T1000 (cell line): Measurements from ENCODE around the gene SCLY.

ENCODE experiments used
- DNase-seq: peaks from one replicate; lab custom pipeline; 2025; ENCODE audit warnings: mixed read lengths; lab: John Stamatoyannopoulos, UW

Gene SCLY

GRCh38 chr2:238127165-238128060 is 66.6 kb downstream of the SCLY start:
- no peak for DNase-seq

- no peak for DNase-seq
Measured at GRCh38 chr2:238128061-238128440, 67.2 kb downstream of the SCLY start.

DNA sequence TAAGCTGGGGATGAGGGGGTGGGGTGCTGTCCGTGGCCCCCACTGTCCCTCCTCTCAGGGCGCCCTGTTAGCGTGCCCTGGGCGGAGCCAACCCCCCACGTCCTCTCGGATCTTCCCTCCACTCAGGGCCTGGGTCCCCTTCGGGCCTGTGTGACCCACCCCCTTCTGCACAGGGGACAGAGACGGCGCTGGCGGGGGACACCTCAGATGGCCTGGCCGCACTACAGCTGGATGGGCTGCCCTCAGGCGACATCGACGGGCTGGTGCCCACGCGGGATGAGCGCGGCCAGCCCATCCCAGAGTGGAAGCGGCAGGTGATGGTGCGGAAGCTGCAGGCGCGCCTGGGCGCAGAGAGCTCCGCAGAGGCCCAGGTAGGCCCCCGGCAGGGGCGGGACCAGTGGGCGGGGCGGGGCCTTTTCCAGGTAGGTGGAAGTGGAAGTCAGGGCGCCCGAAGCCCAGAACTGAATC is 67.8 kb downstream of the SCLY start:
- DNase-seq, result no peak

DNA sequence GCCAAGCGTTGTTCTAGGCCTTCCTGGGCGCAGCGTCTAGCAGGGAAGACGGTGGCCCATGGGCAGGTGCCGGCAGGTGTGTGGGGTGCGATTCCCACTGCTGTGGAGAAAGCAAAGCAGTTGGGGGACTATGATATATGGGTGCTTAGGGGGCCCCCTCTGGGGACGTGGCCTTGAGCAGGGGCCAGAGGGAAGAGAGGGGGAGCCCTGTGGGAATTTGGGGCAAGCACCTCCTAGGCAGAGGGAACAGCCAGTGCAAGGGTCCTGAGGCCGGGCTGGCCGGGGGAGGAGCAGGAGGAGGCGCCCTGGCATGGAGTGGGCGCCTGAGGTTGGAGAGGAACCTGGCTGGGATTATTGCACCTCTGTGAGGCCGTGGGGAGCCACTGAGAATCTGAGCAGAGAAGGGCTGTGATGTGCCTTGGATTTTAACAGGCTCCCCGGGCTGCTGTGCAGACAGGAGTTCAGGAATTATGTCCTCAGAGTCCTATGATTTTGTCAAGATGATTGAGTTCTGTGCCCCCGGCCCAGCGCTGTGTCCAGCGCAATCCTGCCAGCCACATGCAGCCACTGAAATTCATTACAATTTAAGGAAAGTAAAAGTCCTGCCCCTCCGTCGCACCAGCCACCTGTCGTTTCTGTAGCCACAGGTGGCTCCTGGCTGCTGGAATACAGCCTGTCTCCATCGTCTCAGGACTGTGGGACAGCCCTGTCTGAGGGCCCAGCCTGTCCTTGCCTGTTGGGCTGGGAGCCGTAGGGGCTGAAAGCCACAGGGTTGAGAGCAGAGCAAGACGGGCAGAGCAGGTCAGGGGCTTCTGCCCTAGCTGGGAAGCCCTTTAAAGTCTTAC is 68.6 kb downstream of the SCLY start:
- DNase-seq, result no peak

GRCh38 chr2:238130111-238130695 is 69.4 kb downstream of the SCLY start:
- no peak for DNase-seq

- no peak for DNase-seq
Measured at GRCh38 chr2:238130696-238131628, 70.2 kb downstream of the SCLY start.

GRCh38 chr2:238131761-238132462 is 71.1 kb downstream of the SCLY start:
- DNase-seq, result no peak

GRCh38 chr2:238132463-238133450 is 72.0 kb downstream of the SCLY start:
- no peak for DNase-seq

- DNase-seq, result no peak
Measured at GRCh38 chr2:238133499-238134392, 72.9 kb downstream of the SCLY start.

DNA sequence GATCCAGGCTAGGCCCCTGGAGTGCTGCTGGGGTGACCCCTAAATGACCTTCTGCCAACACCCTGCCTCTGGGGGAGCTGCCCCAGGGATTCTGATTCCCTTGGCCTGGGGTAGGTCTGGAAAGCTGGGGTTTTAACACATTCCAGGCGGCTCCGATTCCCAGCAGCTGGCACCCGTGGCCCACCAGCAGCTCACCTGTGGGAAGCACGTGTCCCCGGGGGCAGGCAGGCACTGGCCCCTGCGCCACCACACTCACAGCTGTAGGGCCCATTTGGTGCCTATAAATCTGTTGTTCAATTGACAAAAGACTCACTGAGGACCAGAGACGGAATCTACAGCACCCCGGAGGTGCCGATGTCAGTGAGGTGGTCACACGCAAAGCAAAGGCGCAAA is 73.6 kb downstream of the SCLY start:
- DNase-seq, result no peak

- no peak for DNase-seq
Measured at GRCh38 chr2:238135601-238136150, 74.9 kb downstream of the SCLY start.

DNA sequence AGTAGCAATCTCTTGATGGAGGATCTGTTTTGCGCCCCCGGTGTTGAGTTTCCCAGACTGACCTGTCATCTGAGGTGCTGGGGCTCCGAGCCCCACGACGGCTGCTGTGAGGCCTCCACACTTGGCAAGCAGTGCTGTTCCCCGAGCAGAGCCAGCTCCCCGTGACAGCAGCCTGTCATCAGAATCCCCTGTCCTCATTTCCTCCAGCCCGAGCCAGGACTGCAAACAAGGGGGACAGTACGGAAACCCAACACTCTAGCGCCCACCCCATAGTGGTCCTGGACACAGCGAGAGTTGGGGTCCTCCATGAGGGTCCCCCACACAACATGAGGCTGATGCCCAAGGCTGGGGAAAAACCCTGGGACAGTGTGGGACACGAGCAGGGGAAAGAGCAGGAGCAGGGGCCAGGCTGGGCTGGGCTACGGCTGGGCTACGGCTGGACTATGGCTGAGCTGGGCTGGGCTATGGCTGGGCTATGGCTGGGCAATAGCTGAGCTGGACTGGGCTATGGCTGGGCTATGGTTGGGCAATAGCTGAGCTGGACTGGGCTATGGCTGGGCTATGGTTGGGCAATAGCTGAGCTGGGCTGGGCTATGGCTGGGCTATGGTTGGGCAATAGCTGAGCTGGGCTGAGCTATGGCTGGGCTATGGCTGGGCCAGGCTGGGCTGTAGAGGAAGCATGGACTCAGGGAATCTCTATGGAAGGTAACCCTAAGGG is 76.2 kb downstream of the SCLY start:
- DNase-seq, result no peak

DNA sequence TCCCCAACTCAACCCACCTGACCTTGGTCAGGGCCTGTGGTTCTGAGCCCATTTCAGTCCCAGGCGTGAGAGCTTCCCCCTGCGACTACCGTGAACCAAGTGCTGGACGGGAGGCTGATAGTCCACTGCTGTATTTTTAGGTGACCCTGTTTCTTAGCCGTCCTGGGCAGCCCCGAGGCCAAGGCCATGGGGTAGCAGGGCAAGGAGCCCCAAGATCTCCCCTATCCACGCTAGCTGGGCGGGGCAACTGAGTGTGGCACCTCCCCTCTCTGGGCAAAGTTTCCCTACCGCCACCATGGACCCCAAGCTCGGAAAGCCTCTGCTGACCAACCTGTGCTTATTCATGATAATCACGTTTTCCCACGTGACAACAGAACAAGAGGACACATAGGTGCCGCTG is 77.1 kb downstream of the SCLY start:
- no peak for DNase-seq

- no peak for DNase-seq
Measured at GRCh38 chr2:238138331-238139195, 77.8 kb downstream of the SCLY start, which contains the start of gene KLHL30. Gene KLHL30, plus strand, starts transcription at chr2:238138668. Its CDS starts 2,087 bp downstream, at chr2:238140755.

- no peak for DNase-seq
Measured at GRCh38 chr2:238139196-238140039, 78.6 kb downstream of the SCLY start.
